ENCODE results near the gene GNAS. TPM values are rescaled to one million over a fixed set of nuclear protein-coding genes. Genes with fewer than 3 reads are reported as not detected.

Gene GNAS
- total RNA-seq, 2 donors from 2014 or later, result 1,246 to 1,267 TPM

- no peak for TF ChIP-seq CTCF (conservative IDR thresholded peaks at IDR 0.05)
- Histone ChIP-seq H3K9me3 (ENCODE audit: control insufficient read depth, low read length) (no peaks in the 10 kb centered on the region), H3K4me3 (ENCODE audit: low read length) (peak overlapping the region; percentile 82), H3K27ac (ENCODE audit: low read depth, low read length) (no peak overlapping the region), H3K27me3 (ENCODE audit: control insufficient read depth, insufficient read depth, low read length, poor library complexity, severe bottlenecking) (no peaks in the 10 kb centered on the region), H3K36me3 (ENCODE audit: control insufficient read depth, insufficient read depth, low read length) (peaks cover 55% of the 10 kb centered on the region), H3K4me1 (ENCODE audit: control insufficient read depth, insufficient read depth, low read length) (peaks cover 34% of the 10 kb centered on the region), H3K9ac (ENCODE audit: extremely low read depth, low read length, poor library complexity, severe bottlenecking) (no peak overlapping the region)
- Mint-ChIP-seq H3K4me3 (peak overlapping the region; percentile 90), H3K4me1 (peaks cover 68% of the 10 kb centered on the region), H3K9me3 (no peaks in the 10 kb centered on the region), H3K27me3 (ENCODE audit: insufficient read depth) (no peaks in the 10 kb centered on the region), H3K27ac (peak overlapping the region; percentile 81), H3K36me3 (ENCODE audit: low read depth) (peaks cover 38% of the 10 kb centered on the region)
- DNase-seq, result no peak
- WGBS, 2 experiments (ENCODE audit: insufficient coverage in 1 of 2, insufficient read length in 1 of 2), result 47 to 62% methylated on average over 3 to 13 of the region's 13 CpGs
Measured at GRCh38 chr20:58895448-58896180, 43.1 kb downstream of the GNAS start.

GRCh38 chr20:58896820-58897219, 44.3 kb downstream of the GNAS start:
- Mint-ChIP-seq H3K36me3 (ENCODE audit: low read depth) (peaks cover 41% of the 10 kb centered on the region), H3K27ac (peak overlapping the region; percentile 74)
- H3K4me3 ChIP-seq (ENCODE audit: low read length), result no peak overlapping the region

GRCh38 chr20:58897488-58897887, 45.0 kb downstream of the GNAS start:
- H3K4me1 ChIP-seq (ENCODE audit: control insufficient read depth, insufficient read depth, low read length), result peaks cover 34% of the 10 kb centered on the region
- no peak overlapping the region for H3K4me3 ChIP-seq (ENCODE audit: low read length)
- H3K27ac ChIP-seq (ENCODE audit: low read depth, low read length), result no peak overlapping the region
- DNase-seq, result no peak
- H3K27me3 Mint-ChIP-seq (ENCODE audit: insufficient read depth), result no peaks in the 10 kb centered on the region
- peaks cover 75% of the 10 kb centered on the region for H3K4me1 Mint-ChIP-seq
- peak overlapping the region; percentile 76 for H3K27ac Mint-ChIP-seq
- no peaks in the 10 kb centered on the region for H3K9me3 Mint-ChIP-seq
- H3K4me3 Mint-ChIP-seq, result no peak overlapping the region
- H3K36me3 ChIP-seq (ENCODE audit: control insufficient read depth, insufficient read depth, low read length), result peaks cover 68% of the 10 kb centered on the region
- H3K9ac ChIP-seq (ENCODE audit: extremely low read depth, low read length, poor library complexity, severe bottlenecking), result no peak overlapping the region
- peaks cover 47% of the 10 kb centered on the region for H3K36me3 Mint-ChIP-seq (ENCODE audit: low read depth)
- 93 to 95% methylated on average over 3 to 4 of the region's 4 CpGs for WGBS, 2 experiments (ENCODE audit: insufficient coverage in 1 of 2, insufficient read length in 1 of 2)
- no peaks in the 10 kb centered on the region for H3K27me3 ChIP-seq (ENCODE audit: control insufficient read depth, insufficient read depth, low read length, poor library complexity, severe bottlenecking)
- H3K9me3 ChIP-seq (ENCODE audit: control insufficient read depth, low read length), result no peaks in the 10 kb centered on the region
- no peak for TF ChIP-seq CTCF (conservative IDR thresholded peaks at IDR 0.05)

More at GRCh38 chr20:58896820-58897219, 44.3 kb downstream of the GNAS start:
- H3K4me1 Mint-ChIP-seq, result peaks cover 74% of the 10 kb centered on the region
- H3K27me3 ChIP-seq (ENCODE audit: control insufficient read depth, insufficient read depth, low read length, poor library complexity, severe bottlenecking), result no peaks in the 10 kb centered on the region
- peaks cover 62% of the 10 kb centered on the region for H3K36me3 ChIP-seq (ENCODE audit: control insufficient read depth, insufficient read depth, low read length)
- no peak for DNase-seq
- 95 to 100% methylated on average over 2 of the region's 3 CpGs for WGBS, 2 experiments (ENCODE audit: insufficient coverage in 1 of 2, insufficient read length in 1 of 2)
- no peaks in the 10 kb centered on the region for H3K9me3 ChIP-seq (ENCODE audit: control insufficient read depth, low read length)
- no peaks in the 10 kb centered on the region for H3K9me3 Mint-ChIP-seq
- no peaks in the 10 kb centered on the region for H3K27me3 Mint-ChIP-seq (ENCODE audit: insufficient read depth)
- TF ChIP-seq CTCF (conservative IDR thresholded peaks at IDR 0.05), result no peak
- peaks cover 34% of the 10 kb centered on the region for H3K4me1 ChIP-seq (ENCODE audit: control insufficient read depth, insufficient read depth, low read length)
- H3K4me3 Mint-ChIP-seq, result peak overlapping the region; percentile 90
- no peak overlapping the region for H3K27ac ChIP-seq (ENCODE audit: low read depth, low read length)
- no peak overlapping the region for H3K9ac ChIP-seq (ENCODE audit: extremely low read depth, low read length, poor library complexity, severe bottlenecking)
